GM19239 (cell line): ENCODE results near the gene PPP6R1.
A peak's percentile ranks its signal among the peaks of the same experiment; 100 is the strongest.

Experiments
- DNase-seq: peaks from one replicate; pipeline ENCODE4 v3.0.0; 2011; ENCODE audit warnings: low spot score; ENCODE audit not compliant: insufficient read length
- FAIRE-seq: peaks from 2 replicates; lab custom pipeline; 2011; peaks lifted over from hg19 to GRCh38; lab: Jason Lieb, UNC

Gene PPP6R1

GRCh38 chr19:55258828-55259539 lies at the start of gene PPP6R1:
PPP6R1 (minus strand) TSS chr19:55259017; CDS start chr19:55247103, 11,914 bp downstream.
- peak; percentile 96 for FAIRE-seq
- peak; percentile 94 for DNase-seq

GRCh38 chr19:55308281-55308680 lies 49.5 kb upstream of the PPP6R1 start:
- FAIRE-seq (no peak), DNase-seq (no peak)

- DNase-seq (no peak), FAIRE-seq (no peak)
Measured at GRCh38 chr19:55306712-55307111, 47.9 kb upstream of the PPP6R1 start.

GRCh38 chr19:55305983-55306562 lies 47.3 kb upstream of the PPP6R1 start:
- DNase-seq (no peak), FAIRE-seq (no peak)

- FAIRE-seq = peak; percentile 11
- peak; percentile 75 for DNase-seq
Measured at GRCh38 chr19:55305491-55305890, 46.7 kb upstream of the PPP6R1 start.

GRCh38 chr19:55304980-55305379 lies 46.2 kb upstream of the PPP6R1 start:
- DNase-seq = no peak
- FAIRE-seq = no peak

GRCh38 chr19:55304279-55304978 lies 45.6 kb upstream of the PPP6R1 start:
- FAIRE-seq = peak; percentile 18
- peak; percentile 58 for DNase-seq

- FAIRE-seq (no peak), DNase-seq (no peak)
Measured at GRCh38 chr19:55303477-55303876, 44.7 kb upstream of the PPP6R1 start.

- DNase-seq = no peak
- FAIRE-seq = no peak
Measured at GRCh38 chr19:55302318-55302703, 43.5 kb upstream of the PPP6R1 start.

- FAIRE-seq = peak; percentile 64
- DNase-seq = peak; percentile 99
Measured at GRCh38 chr19:55301459-55302317, 42.9 kb upstream of the PPP6R1 start.

- FAIRE-seq (no peak), DNase-seq (no peak)
Measured at GRCh38 chr19:55300886-55301458, 42.2 kb upstream of the PPP6R1 start.

- no peak for FAIRE-seq
Measured at GRCh38 chr19:55299991-55300390, 41.2 kb upstream of the PPP6R1 start.

GRCh38 chr19:55297267-55297666 lies 38.5 kb upstream of the PPP6R1 start:
- no peak for FAIRE-seq
- DNase-seq = no peak

More at GRCh38 chr19:55299991-55300390, 41.2 kb upstream of the PPP6R1 start:
- no peak for DNase-seq

- FAIRE-seq (no peak), DNase-seq (no peak)
Measured at GRCh38 chr19:55289117-55289796, 30.4 kb upstream of the PPP6R1 start.

- FAIRE-seq (no peak), DNase-seq (no peak)
Measured at GRCh38 chr19:55287361-55288079, 28.7 kb upstream of the PPP6R1 start.

- FAIRE-seq = no peak
- no peak for DNase-seq
Measured at GRCh38 chr19:55285229-55285890, 26.5 kb upstream of the PPP6R1 start.

- DNase-seq = no peak
- no peak for FAIRE-seq
Measured at GRCh38 chr19:55284405-55285058, 25.7 kb upstream of the PPP6R1 start.
